ENCODE data around the gene SCN4A. TPM values are rescaled to one million over a fixed set of nuclear protein-coding genes. Genes with fewer than 3 reads are reported as not detected.
A peak's percentile ranks its signal among the peaks of the same experiment; 100 is the strongest.

The SCN4A gene
- total and polyA plus RNA-seq, 2 of the 13 experiments (the other 11 are each of a cell fraction or from before 2014, with no cell fraction given), result 0.02 to 0.03 TPM

DNA sequence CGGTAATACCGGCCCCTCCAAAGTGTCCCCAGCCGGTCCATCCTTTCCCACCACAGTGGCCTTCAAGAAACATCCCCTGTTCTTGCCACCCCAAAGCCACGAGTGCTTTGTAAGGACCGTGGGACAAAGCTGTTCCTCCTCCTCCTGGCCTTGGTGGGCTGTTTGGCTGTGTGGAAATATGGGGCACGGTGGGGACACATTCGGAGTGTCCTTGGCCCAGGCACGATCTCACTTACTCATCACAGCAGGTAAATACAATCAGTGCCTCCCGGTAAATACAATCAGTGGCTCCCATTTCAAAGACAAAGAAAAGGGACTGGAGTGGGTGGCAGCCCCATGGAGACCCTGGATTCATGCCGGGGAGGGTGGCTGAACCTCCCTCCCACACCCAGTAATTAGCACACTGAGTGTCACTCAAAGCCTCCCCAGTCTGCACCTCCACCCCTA is 10.4 kb downstream of the SCN4A start (continued):
- TF ChIP-seq, protein P1, sequence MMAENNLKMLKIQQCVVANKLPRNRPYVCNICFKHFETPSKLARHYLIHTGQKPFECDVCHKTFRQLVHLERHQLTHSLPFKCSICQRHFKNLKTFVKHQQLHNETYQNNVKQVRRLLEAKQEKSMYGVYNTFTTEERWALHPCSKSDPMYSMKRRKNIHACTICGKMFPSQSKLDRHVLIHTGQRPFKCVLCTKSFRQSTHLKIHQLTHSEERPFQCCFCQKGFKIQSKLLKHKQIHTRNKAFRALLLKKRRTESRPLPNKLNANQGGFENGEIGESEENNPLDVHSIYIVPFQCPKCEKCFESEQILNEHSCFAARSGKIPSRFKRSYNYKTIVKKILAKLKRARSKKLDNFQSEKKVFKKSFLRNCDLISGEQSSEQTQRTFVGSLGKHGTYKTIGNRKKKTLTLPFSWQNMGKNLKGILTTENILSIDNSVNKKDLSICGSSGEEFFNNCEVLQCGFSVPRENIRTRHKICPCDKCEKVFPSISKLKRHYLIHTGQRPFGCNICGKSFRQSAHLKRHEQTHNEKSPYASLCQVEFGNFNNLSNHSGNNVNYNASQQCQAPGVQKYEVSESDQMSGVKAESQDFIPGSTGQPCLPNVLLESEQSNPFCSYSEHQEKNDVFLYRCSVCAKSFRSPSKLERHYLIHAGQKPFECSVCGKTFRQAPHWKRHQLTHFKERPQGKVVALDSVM (CRISPR knock-in tag; IDR thresholded peaks at IDR 0.05), result no peak
- TF ChIP-seq ZNF563 (CRISPR knock-in tag; IDR thresholded peaks at IDR 0.05) (no peak), ZNF614 (CRISPR knock-in tag; IDR thresholded peaks at IDR 0.05; ENCODE audit: borderline replicate concordance) (0 out of 2 replicates have a peak, but pooled peaks have one; percentile 26), NR2F6 (IDR thresholded peaks at IDR 0.05) (peak; percentile 37; the same call in 1 of the 2 replicates), NR2F6 (CRISPR knock-in tag; IDR thresholded peaks at IDR 0.05) (peak; percentile 65), ZNF577 (CRISPR knock-in tag; IDR thresholded peaks at IDR 0.05; ENCODE audit: borderline replicate concordance, low read depth) (no peak), HNF4G (IDR thresholded peaks at IDR 0.05; ENCODE audit: borderline replicate concordance, low read depth, low read length) (no peak), HNF4G (CRISPR knock-in tag; IDR thresholded peaks at IDR 0.05; ENCODE audit: borderline replicate concordance, low read depth) (no peak), IKZF1 (IDR thresholded peaks at IDR 0.05) (no peak), CAMTA2 (CRISPR knock-in tag; IDR thresholded peaks at IDR 0.05; ENCODE audit: borderline replicate concordance) (peak; percentile 15; the same call in 1 of the 2 replicates), SP1 (IDR thresholded peaks at IDR 0.05) (no peak), SP1 (CRISPR knock-in tag; IDR thresholded peaks at IDR 0.05) (no peak), HMG20B (CRISPR knock-in tag; conservative IDR thresholded peaks at IDR 0.05) (peak; percentile 95), ZNF777 (CRISPR knock-in tag; IDR thresholded peaks at IDR 0.05) (no peak), SALL1 (CRISPR knock-in tag; IDR thresholded peaks at IDR 0.05) (peak; percentile 71; the same call in 1 of the 2 replicates), ZNF12 (CRISPR knock-in tag; IDR thresholded peaks at IDR 0.05) (no peak), THRA (CRISPR knock-in tag; IDR thresholded peaks at IDR 0.05; ENCODE audit: borderline replicate concordance) (peak; percentile 74; the same call in 1 of the 2 replicates), CCDC6 (CRISPR knock-in tag; IDR thresholded peaks at IDR 0.05) (peak; percentile 23; the same call in 1 of the 2 replicates), MXD4 (CRISPR knock-in tag; IDR thresholded peaks at IDR 0.05) (no peak), HMG20A (CRISPR knock-in tag; IDR thresholded peaks at IDR 0.05; ENCODE audit: borderline replicate concordance) (peak; percentile 97; the same call in 1 of the 2 replicates), THAP11 (CRISPR knock-in tag; IDR thresholded peaks at IDR 0.05) (0 out of 2 replicates have a peak, but pooled peaks have one; percentile 21), ZBTB25 (CRISPR knock-in tag; IDR thresholded peaks at IDR 0.05) (0 out of 2 replicates have a peak, but pooled peaks have one; percentile 40)
- TF ChIP-seq, protein P2, sequence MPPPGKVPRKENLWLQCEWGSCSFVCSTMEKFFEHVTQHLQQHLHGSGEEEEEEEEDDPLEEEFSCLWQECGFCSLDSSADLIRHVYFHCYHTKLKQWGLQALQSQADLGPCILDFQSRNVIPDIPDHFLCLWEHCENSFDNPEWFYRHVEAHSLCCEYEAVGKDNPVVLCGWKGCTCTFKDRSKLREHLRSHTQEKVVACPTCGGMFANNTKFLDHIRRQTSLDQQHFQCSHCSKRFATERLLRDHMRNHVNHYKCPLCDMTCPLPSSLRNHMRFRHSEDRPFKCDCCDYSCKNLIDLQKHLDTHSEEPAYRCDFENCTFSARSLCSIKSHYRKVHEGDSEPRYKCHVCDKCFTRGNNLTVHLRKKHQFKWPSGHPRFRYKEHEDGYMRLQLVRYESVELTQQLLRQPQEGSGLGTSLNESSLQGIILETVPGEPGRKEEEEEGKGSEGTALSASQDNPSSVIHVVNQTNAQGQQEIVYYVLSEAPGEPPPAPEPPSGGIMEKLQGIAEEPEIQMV (CRISPR knock-in tag; IDR thresholded peaks at IDR 0.05; ENCODE audit: low read depth), result no peak
- TF ChIP-seq, protein P3, sequence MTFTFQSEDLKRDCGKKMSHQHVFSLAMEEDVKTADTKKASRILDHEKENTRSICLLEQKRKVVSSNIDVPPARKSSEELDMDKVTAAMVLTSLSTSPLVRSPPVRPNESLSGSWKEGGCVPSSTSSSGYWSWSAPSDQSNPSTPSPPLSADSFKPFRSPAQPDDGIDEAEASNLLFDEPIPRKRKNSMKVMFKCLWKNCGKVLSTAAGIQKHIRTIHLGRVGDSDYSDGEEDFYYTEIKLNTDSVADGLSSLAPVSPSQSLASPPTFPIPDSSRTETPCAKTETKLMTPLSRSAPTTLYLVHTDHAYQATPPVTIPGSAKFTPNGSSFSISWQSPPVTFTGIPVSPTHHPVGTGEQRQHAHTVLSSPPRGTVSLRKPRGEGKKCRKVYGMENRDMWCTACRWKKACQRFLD (CRISPR knock-in tag; IDR thresholded peaks at IDR 0.05; ENCODE audit: borderline replicate concordance), result no peak

All from HepG2 (cell line).